Nephron (organoid): ENCODE data around the gene ABLIM3.

Experiments used
- H3K27ac Mint-ChIP-seq, 3 experiments: 2 replicates each; pipeline ENCODE4 v1.8.0; 2020; ENCODE audit warnings: mixed read lengths in 3 of 3, mild to moderate bottlenecking in 2 of 3, moderate library complexity in 1 of 3
- H3K27me3 Mint-ChIP-seq: 2 replicates; pipeline ENCODE4 v1.8.0; 2021; ENCODE audit warnings: low read depth, mild to moderate bottlenecking, moderate library complexity, mixed read lengths
- H3K36me3 Mint-ChIP-seq: 2 replicates; pipeline ENCODE4 v1.8.0; 2020; ENCODE audit warnings: low read depth, mixed read lengths
- H3K4me1 Mint-ChIP-seq: 2 replicates; pipeline ENCODE4 v1.8.0; 2020; ENCODE audit warnings: mixed read lengths
- H3K4me3 Mint-ChIP-seq, 3 experiments: 2 replicates each; pipeline ENCODE4 v1.8.0; 2020; ENCODE audit warnings: mild to moderate bottlenecking in 3 of 3, mixed read lengths in 3 of 3, moderate library complexity in 2 of 3
- H3K9me3 Mint-ChIP-seq: 2 replicates; pipeline ENCODE4 v1.8.0; 2020; ENCODE audit warnings: mixed read lengths
- TF ChIP-seq, protein P1 (sequence below), 3 experiments: fragments of 200-600 bp; sonication (generic); IDR thresholded peaks; one replicate each; pipeline ENCODE4 v1.5.0; 2021; ENCODE audit warnings: antibody characterized with exemption in 3 of 3; ENCODE audit not compliant: unreplicated experiment in 3 of 3

Gene ABLIM3

DNA sequence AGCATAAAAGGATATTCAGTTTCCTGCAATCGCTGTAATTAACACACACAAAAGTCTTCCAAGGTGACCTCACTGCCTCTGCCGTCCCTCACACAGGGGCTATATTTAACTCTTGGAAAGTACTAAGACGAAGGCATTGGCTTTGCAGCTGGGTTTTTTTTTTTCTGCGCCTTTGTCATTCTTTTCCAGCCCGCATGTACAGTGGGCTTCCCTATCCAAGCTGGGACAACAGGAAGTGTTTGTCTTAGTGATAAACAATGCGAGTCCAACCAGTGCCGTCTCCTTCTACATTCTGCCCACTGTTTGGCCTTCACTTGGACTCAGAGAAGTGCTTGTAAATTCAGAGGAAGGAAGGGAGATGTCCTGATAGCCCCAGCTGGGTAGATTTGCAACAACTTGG, 148.0 kb downstream of the ABLIM3 start:
- Mint-ChIP-seq H3K4me1 (peaks cover 14% of the 10 kb centered on the region), H3K27me3 (peaks cover 10% of the 10 kb centered on the region), H3K9me3 (no peaks in the 10 kb centered on the region), H3K4me3 (no peak overlapping the region), H3K36me3 (no peaks in the 10 kb centered on the region), H3K27ac (peak overlapping the region; percentile 6 to 27 (median 8))
- TF ChIP-seq, protein P1, sequence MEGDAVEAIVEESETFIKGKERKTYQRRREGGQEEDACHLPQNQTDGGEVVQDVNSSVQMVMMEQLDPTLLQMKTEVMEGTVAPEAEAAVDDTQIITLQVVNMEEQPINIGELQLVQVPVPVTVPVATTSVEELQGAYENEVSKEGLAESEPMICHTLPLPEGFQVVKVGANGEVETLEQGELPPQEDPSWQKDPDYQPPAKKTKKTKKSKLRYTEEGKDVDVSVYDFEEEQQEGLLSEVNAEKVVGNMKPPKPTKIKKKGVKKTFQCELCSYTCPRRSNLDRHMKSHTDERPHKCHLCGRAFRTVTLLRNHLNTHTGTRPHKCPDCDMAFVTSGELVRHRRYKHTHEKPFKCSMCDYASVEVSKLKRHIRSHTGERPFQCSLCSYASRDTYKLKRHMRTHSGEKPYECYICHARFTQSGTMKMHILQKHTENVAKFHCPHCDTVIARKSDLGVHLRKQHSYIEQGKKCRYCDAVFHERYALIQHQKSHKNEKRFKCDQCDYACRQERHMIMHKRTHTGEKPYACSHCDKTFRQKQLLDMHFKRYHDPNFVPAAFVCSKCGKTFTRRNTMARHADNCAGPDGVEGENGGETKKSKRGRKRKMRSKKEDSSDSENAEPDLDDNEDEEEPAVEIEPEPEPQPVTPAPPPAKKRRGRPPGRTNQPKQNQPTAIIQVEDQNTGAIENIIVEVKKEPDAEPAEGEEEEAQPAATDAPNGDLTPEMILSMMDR (IDR thresholded peaks at IDR 0.05; ENCODE audit: unreplicated experiment in 3 of 3) = no peak

DNA sequence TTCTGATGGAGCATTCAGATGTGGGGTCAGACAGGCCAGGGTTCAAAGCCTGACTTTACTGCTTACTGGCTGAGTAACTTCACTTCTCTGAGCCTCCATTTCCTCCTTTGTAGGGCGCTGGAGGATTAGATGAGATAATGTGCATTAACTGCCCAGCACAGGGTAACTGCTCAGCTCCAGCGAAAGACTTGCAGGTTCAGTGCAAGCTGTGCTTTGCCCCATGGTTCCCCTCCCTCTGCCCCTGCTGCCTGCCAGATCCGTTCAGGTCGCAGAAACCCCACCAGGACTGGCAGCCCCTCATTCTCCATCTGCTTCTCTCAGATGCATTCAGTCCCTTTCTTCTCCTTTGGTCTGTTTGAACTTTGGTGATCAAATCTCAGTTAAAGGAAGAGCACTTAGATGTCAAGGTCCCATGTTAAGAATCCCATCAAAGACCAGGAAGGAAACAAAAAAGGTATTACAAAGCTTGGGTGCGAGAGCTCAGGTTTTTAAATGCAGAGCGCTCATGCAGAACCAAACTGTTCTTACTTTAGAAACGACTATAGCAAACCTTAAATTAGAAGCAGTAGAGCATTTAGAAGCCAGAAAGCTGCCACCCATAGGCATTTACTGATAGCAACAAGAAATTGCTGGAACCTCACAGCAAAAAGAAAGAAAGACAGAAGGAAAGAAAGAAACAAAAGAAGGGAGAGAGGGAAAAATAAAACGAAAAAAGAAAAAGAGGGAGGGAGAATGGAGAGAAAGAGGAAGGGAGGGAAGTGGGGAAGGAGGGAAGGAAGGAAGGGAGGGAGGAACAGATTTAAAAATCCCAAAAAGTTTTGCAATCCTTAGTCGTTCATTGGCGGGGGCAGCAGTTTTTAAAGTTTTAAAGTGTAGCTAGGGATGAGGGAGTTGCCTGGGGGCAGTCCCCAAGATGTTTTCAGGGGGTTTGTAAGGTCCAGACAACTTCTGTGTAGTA, 153.9 kb downstream of the ABLIM3 start:
- TF ChIP-seq, protein P1 (IDR thresholded peaks at IDR 0.05; ENCODE audit: unreplicated experiment in 3 of 3) = no peak
- Mint-ChIP-seq H3K36me3 (no peaks in the 10 kb centered on the region), H3K4me3 (no peak overlapping the region), H3K9me3 (no peaks in the 10 kb centered on the region), H3K4me1 (peaks cover 15% of the 10 kb centered on the region), H3K27ac (peak overlapping the region in 2 of 3 experiments; percentile 1 to 4), H3K27me3 (peaks cover 4% of the 10 kb centered on the region)

DNA sequence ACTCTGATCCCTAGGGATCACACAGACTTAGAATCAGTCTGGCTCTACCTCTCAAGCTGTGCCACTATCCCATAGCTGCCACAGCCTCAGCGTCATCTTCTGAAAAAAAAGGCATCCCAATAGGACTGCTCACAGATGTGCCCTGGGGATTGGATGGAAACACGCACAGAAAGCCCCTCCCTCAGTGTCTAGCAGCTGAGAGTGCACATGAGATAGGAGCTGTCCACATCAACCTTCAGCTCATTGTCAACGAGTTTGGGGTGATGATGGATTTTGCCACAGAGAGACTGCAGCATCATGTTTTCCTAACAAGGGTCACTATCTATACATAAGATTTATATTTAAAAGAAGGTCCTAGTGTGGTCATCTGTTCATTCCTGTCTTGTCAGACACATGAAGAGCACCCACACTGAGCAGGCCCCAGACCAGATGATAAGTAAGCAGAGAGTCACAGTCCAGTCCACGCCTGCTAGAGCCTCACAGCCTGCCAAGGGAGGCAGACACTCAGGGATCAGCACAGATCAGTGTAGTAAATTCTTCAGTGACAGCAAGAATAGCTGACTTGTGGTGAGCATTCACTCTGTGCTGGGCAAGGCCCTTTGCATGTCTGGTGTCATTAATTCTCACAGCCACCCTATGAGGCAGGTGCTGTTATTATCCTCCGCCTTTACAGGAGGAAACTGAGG, 156.2 kb downstream of the ABLIM3 start:
- peaks cover 15% of the 10 kb centered on the region for H3K4me1 Mint-ChIP-seq
- TF ChIP-seq, protein P1 (IDR thresholded peaks at IDR 0.05; ENCODE audit: unreplicated experiment in 3 of 3) = no peak
- no peak overlapping the region for H3K27ac Mint-ChIP-seq
- H3K9me3 Mint-ChIP-seq = no peaks in the 10 kb centered on the region
- no peak overlapping the region for H3K4me3 Mint-ChIP-seq
- H3K36me3 Mint-ChIP-seq = no peaks in the 10 kb centered on the region
- H3K27me3 Mint-ChIP-seq = no peaks in the 10 kb centered on the region

DNA sequence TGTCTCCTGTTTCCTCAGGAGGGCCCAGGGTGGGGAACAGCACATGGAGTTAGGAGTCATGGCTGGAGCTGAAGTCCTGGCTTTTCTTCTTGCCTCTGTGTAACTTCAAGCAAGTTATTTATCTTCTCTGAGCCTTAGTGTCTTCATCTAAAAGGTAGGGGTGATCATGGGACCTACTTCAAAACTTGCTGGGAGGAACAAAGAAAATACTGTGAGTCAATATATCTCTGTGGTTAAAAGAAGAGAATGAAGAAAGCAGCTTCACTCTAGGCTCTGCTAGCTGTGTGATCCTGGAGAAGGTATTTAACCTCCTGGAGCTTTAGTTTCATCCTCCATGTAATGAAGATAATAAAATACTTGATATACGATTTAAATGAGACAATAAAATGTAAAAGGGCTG, 156.9 kb downstream of the ABLIM3 start:
- H3K36me3 Mint-ChIP-seq = no peaks in the 10 kb centered on the region
- no peak overlapping the region for H3K4me3 Mint-ChIP-seq
- H3K27me3 Mint-ChIP-seq = no peaks in the 10 kb centered on the region
- H3K9me3 Mint-ChIP-seq = no peaks in the 10 kb centered on the region
- TF ChIP-seq, protein P1 (IDR thresholded peaks at IDR 0.05; ENCODE audit: unreplicated experiment in 3 of 3) = no peak
- peak overlapping the region in 1 of 3 experiments; percentile 34 for H3K27ac Mint-ChIP-seq
- H3K4me1 Mint-ChIP-seq = peaks cover 15% of the 10 kb centered on the region

DNA sequence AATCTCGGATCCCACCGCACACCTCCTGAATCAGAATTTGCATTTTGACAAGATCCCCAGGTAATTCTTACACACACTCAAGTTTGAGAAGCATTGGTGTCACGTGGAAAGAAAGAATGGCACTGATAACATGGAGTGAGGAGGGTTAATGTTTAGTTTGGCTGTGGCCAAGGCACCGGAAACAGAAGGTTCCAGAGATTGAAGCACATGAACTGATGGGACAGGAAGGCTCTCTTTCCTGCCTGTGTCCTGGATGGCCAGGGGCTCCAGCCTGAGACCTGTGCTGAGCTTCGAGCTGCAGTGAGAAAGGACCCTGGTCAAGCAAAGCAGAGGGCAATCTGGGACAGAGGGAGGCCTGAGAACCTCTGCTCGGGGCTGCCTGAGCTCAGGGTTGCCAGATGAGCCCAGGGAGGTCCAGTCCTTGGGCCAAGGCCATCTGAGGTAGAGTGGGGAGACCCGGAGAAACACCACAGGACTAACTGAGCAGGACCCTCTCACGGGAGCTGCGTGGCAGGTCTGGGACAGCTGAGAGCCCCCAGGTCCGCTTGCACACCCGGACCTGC, 157.6 kb downstream of the ABLIM3 start:
- Mint-ChIP-seq H3K27me3 (no peaks in the 10 kb centered on the region), H3K9me3 (no peaks in the 10 kb centered on the region), H3K4me3 (no peak overlapping the region), H3K36me3 (no peaks in the 10 kb centered on the region), H3K27ac (no peak overlapping the region), H3K4me1 (peaks cover 15% of the 10 kb centered on the region)
- TF ChIP-seq, protein P1 (IDR thresholded peaks at IDR 0.05; ENCODE audit: unreplicated experiment in 3 of 3) = no peak
